H1 (cell line): ENCODE data around the gene ACOT11. TPM values are rescaled to one million over a fixed set of nuclear protein-coding genes. Genes with fewer than 3 reads are reported as not detected.

Source experiments
- BACH1 ChIP-seq: IDR thresholded peaks from 2 replicates; pipeline ENCODE4 v1.6.1; 2012; ENCODE audit warnings: low read length, improper control_type of control experiment
- BRCA1 ChIP-seq: IDR thresholded peaks from 2 replicates; pipeline ENCODE4 v1.6.1; 2012; ENCODE audit warnings: low read depth, low read length, improper control_type of control experiment
- CHD2 ChIP-seq: IDR thresholded peaks from 2 replicates; pipeline ENCODE4 v1.6.1; 2012; ENCODE audit warnings: low read length, improper control_type of control experiment
- CHD7 ChIP-seq: fragments of 300-600 bp; sonication (generic); IDR thresholded peaks from 2 replicates; pipeline ENCODE4 v1.7.1; 2012; ENCODE audit warnings: low read length, moderate library complexity, mild to moderate bottlenecking, inconsistent platforms; ENCODE audit not compliant: insufficient replicate concordance
- GABPA ChIP-seq: IDR thresholded peaks from 2 replicates; pipeline ENCODE4 v1.6.1; 2011; ENCODE audit warnings: mild to moderate bottlenecking, low read length, moderate library complexity, borderline replicate concordance; ENCODE audit not compliant: insufficient read depth
- KDM1A ChIP-seq: fragments of 200-600, 300-600 bp; sonication (generic); IDR thresholded peaks from 2 replicates; pipeline ENCODE4 v1.7.1; 2016; ENCODE audit warnings: mild to moderate bottlenecking, low read length, borderline replicate concordance
- KDM5A ChIP-seq: fragments of 200-600 bp; IDR thresholded peaks from 2 replicates; pipeline ENCODE4 v1.7.1; 2012; ENCODE audit warnings: mild to moderate bottlenecking, low read length, inconsistent platforms, mixed read lengths
- NRF1 ChIP-seq: IDR thresholded peaks from 2 replicates; pipeline ENCODE4 v1.6.1; 2011; ENCODE audit warnings: mild to moderate bottlenecking, low read depth, low read length, improper control_type of control experiment
- RFX5 ChIP-seq: IDR thresholded peaks from 2 replicates; pipeline ENCODE4 v1.6.1; 2011; ENCODE audit warnings: low read depth, low read length, improper control_type of control experiment, borderline replicate concordance
- TCF12 ChIP-seq: IDR thresholded peaks from 2 replicates; pipeline ENCODE4 v1.6.1; 2011; ENCODE audit warnings: low read depth, mild to moderate bottlenecking, low read length
- YY1 ChIP-seq: IDR thresholded peaks from 2 replicates; pipeline ENCODE4 v1.6.1; 2011; ENCODE audit warnings: low read depth, mild to moderate bottlenecking, low read length
- polyA plus RNA-seq, 7 experiments: library from polyadenylated mRNA; depleted of rRNA in 3 of 7; stranded (reverse) in 5 of 7; unstranded in 2 of 7; fragments of >200 nt in 5 of 7; fragments of 200-250 nt in 2 of 7; gene quantifications; 1 replicate in 5 of 7; 2 replicates in 1 of 7; 4 replicates in 1 of 7; pipeline versions ENCODE4 v1.2.1 to v1.2.3, GENCODE V29; 2011 to 2013; ENCODE audit warnings: missing spikeins in 2 of 7, mixed read lengths in 2 of 7
- total RNA-seq: library from RNA; stranded (reverse); fragmentation: NEBNext Ultra II Directional; extraction: Animal tissue kit (Norgen Biotek cat#: 25700); gene quantifications from 2 replicates; pipeline ENCODE4 v1.2.1, GENCODE V29; 2021

ACOT11 gene
- total and polyA plus RNA-seq, 2 of the 8 experiments (the other 6 are each of a cell fraction or from before 2014, with no cell fraction given): 3.8 to 4.5 TPM

- TF ChIP-seq CHD7 (no peak), BRCA1 (no peak), RFX5 (no peak), BACH1 (no peak), CHD2 (no peak), KDM1A (no peak), NRF1 (no peak), KDM5A (no peak), YY1 (no peak), GABPA (no peak), TCF12 (no peak)
These were observed 37.4 kb downstream of the ACOT11 start (continued) for GRCh38 chr1:54585181-54586066.
